ENCODE data around the gene PCSK5. TPM values are rescaled to one million over a fixed set of nuclear protein-coding genes. Genes with fewer than 3 reads are reported as not detected.

PCSK5 gene
- total and polyA plus RNA-seq, 2 donors (not counting 3 experiments of a cell fraction or from before 2014, with no cell fraction given) = 2.6 to 4.8 TPM

GRCh38 chr9:76400534-76401096 is 510.1 kb downstream of the PCSK5 start:
- H4K20me1 ChIP-seq (replicated peaks; ENCODE audit: control insufficient read depth, extremely low read depth, insufficient read depth, low read length) = no peaks in the 10 kb centered on the region
- H3K9me1 ChIP-seq (replicated peaks; ENCODE audit: control insufficient read depth, extremely low read depth, insufficient read depth, low read length) = no peaks in the 10 kb centered on the region
- H3K9me3 ChIP-seq (replicated peaks; ENCODE audit: control insufficient read depth, insufficient read depth, low read length) = no peaks in the 10 kb centered on the region
- H3K4me3 ChIP-seq (replicated peaks in 1 of 3; ENCODE audit: insufficient read depth in 1 of 3, low read depth in 1 of 3, low read length in 3 of 3) = no peak overlapping the region
- ChIA-PET CTCF (interaction anchor here (1.0 to 2.1 kb wide), 4 partner anchors 19 to 304 kb away, joined by 3 to 9 read pairs (median 8); partner anchors contain the start of gene GCNT1), POLR2A (no interaction called here)
- DNase-seq (ENCODE audit: low read depth, low spot score) = no peak
- peaks cover 5% of the 10 kb centered on the region for H3K4me1 ChIP-seq (ENCODE audit: control insufficient read depth, extremely low read depth, insufficient read depth, low read length)
- no peak overlapping the region for H3K9ac ChIP-seq (replicated peaks; ENCODE audit: extremely low read depth, insufficient read depth, low read length)
- H3K27ac ChIP-seq (ENCODE audit: insufficient read depth, low read depth, low read length) = no peak overlapping the region
- no TSS peak for BruUV-seq (replicated peaks)
- dilution Hi-C loops (cut with MboI; ENCODE audit: extremely low pct_ligation_motif_present, low sequenced_read_pairs) (no loop called here), intact Hi-C loops (cut with micrococcal nuclease) (no loop called here)
- H3K27me3 ChIP-seq (ENCODE audit: control insufficient read depth in 2 of 2, insufficient read depth in 2 of 2, low read length in 2 of 2) = no peaks in the 10 kb centered on the region
- H3K4me2 ChIP-seq (ENCODE audit: insufficient read depth, low read length) = no peak overlapping the region
- H2AFZ ChIP-seq (ENCODE audit: low read depth, low read length) = no peak overlapping the region
- H3K79me2 ChIP-seq (ENCODE audit: control insufficient read depth, insufficient read depth, low read length) = no peaks in the 10 kb centered on the region
- no peak for FAIRE-seq
- H3K36me3 ChIP-seq (ENCODE audit: control insufficient read depth in 2 of 2, extremely low read depth in 1 of 2, insufficient read depth in 2 of 2, low read length in 2 of 2) = no peaks in the 10 kb centered on the region
- TF ChIP-seq JUN (IDR thresholded peaks at IDR 0.05; ENCODE audit: borderline replicate concordance, insufficient read depth, insufficient read length, low read depth) (no peak), GATA2 (IDR thresholded peaks at IDR 0.05; ENCODE audit: insufficient read depth, insufficient read length, low read depth, low read length) (no peak)

- FAIRE-seq = no peak
- H3K4me3 ChIP-seq (replicated peaks in 1 of 3; ENCODE audit: insufficient read depth in 1 of 3, low read depth in 1 of 3, low read length in 3 of 3) = no peak overlapping the region
- intact Hi-C loops (cut with micrococcal nuclease) = no loop called here
- BruUV-seq (replicated peaks) = no TSS peak
- H3K4me2 ChIP-seq (ENCODE audit: insufficient read depth, low read length) = no peak overlapping the region
- H3K36me3 ChIP-seq (ENCODE audit: control insufficient read depth in 2 of 2, extremely low read depth in 1 of 2, insufficient read depth in 2 of 2, low read length in 2 of 2) = no peaks in the 10 kb centered on the region
- no peak overlapping the region for H3K9ac ChIP-seq (replicated peaks; ENCODE audit: extremely low read depth, insufficient read depth, low read length)
- dilution Hi-C loops (cut with MboI; ENCODE audit: extremely low pct_ligation_motif_present, low sequenced_read_pairs) = no loop called here
- CTCF ChIA-PET = interaction anchor here (1.0 to 2.1 kb wide), 6 partner anchors 18 to 313 kb away, joined by 3 to 9 read pairs (median 6); no protein-coding TSS in a partner anchor
- TF ChIP-seq JUN (IDR thresholded peaks at IDR 0.05; ENCODE audit: borderline replicate concordance, insufficient read depth, insufficient read length, low read depth) = no peak
- TF ChIP-seq FOS (IDR thresholded peaks at IDR 0.05; ENCODE audit: borderline replicate concordance, insufficient read depth, low read length) = no peak
- TF ChIP-seq MAX (IDR thresholded peaks at IDR 0.05; ENCODE audit: insufficient read depth, insufficient read length) = no peak
- no peak for TF ChIP-seq POLR2AphosphoS5 (IDR thresholded peaks at IDR 0.05; ENCODE audit: insufficient read depth, low read depth, low read length)
- no peak for TF ChIP-seq MYC (IDR thresholded peaks at IDR 0.05; ENCODE audit: low read depth, low read length)
- TF ChIP-seq, protein P1, sequence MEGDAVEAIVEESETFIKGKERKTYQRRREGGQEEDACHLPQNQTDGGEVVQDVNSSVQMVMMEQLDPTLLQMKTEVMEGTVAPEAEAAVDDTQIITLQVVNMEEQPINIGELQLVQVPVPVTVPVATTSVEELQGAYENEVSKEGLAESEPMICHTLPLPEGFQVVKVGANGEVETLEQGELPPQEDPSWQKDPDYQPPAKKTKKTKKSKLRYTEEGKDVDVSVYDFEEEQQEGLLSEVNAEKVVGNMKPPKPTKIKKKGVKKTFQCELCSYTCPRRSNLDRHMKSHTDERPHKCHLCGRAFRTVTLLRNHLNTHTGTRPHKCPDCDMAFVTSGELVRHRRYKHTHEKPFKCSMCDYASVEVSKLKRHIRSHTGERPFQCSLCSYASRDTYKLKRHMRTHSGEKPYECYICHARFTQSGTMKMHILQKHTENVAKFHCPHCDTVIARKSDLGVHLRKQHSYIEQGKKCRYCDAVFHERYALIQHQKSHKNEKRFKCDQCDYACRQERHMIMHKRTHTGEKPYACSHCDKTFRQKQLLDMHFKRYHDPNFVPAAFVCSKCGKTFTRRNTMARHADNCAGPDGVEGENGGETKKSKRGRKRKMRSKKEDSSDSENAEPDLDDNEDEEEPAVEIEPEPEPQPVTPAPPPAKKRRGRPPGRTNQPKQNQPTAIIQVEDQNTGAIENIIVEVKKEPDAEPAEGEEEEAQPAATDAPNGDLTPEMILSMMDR (IDR thresholded peaks at IDR 0.05; ENCODE audit: extremely low read depth in 1 of 2, insufficient read depth in 1 of 2, low read depth in 1 of 2, low read length in 2 of 2) = no peak
- no peak for TF ChIP-seq GATA2 (IDR thresholded peaks at IDR 0.05; ENCODE audit: insufficient read depth, insufficient read length, low read depth, low read length)
- TF ChIP-seq EZH2 (IDR thresholded peaks at IDR 0.05; ENCODE audit: borderline replicate concordance, low read depth, low read length, severe bottlenecking) = no peak
- no peak for TF ChIP-seq POLR2A (IDR thresholded peaks at IDR 0.05; ENCODE audit: low read depth, low read length)
- POLR2A ChIA-PET = no interaction called here
- H3K9me1 ChIP-seq (replicated peaks; ENCODE audit: control insufficient read depth, extremely low read depth, insufficient read depth, low read length) = no peaks in the 10 kb centered on the region
- H3K9me3 ChIP-seq (replicated peaks; ENCODE audit: control insufficient read depth, insufficient read depth, low read length) = no peaks in the 10 kb centered on the region
- peaks cover 5% of the 10 kb centered on the region for H3K4me1 ChIP-seq (ENCODE audit: control insufficient read depth, extremely low read depth, insufficient read depth, low read length)
- no peaks in the 10 kb centered on the region for H3K27me3 ChIP-seq (ENCODE audit: control insufficient read depth in 2 of 2, insufficient read depth in 2 of 2, low read length in 2 of 2)
- no peaks in the 10 kb centered on the region for H3K79me2 ChIP-seq (ENCODE audit: control insufficient read depth, insufficient read depth, low read length)
- no peak for DNase-seq (ENCODE audit: low read depth, low spot score)
- H2AFZ ChIP-seq (ENCODE audit: low read depth, low read length) = no peak overlapping the region
- no peaks in the 10 kb centered on the region for H4K20me1 ChIP-seq (replicated peaks; ENCODE audit: control insufficient read depth, extremely low read depth, insufficient read depth, low read length)
- H3K27ac ChIP-seq (ENCODE audit: insufficient read depth, low read depth, low read length) = no peak overlapping the region
These were observed 510.7 kb downstream of the PCSK5 start for GRCh38 chr9:76401176-76401575.
